Measurements from ENCODE around the gene GFAP. TPM values are rescaled to one million over a fixed set of nuclear protein-coding genes. Genes with fewer than 3 reads are reported as not detected.

The GFAP gene
- total RNA-seq, 1 experiment from 2014 or later, result 1.2 TPM

GRCh38 chr17:44907729-44908470 lies 7.4 kb downstream of the GFAP start:
- H2AFZ ChIP-seq (ENCODE audit: low read length), result no peak overlapping the region
- no peak overlapping the region for H3K4me2 ChIP-seq (ENCODE audit: insufficient read depth, insufficient read length, low read length)
- H2AK5ac ChIP-seq (ENCODE audit: insufficient read length, low read length), result no peak overlapping the region
- peaks cover 6% of the 10 kb centered on the region for H3K23me2 ChIP-seq (ENCODE audit: insufficient read length, low read depth, low read length, poor library complexity, severe bottlenecking)
- no peak overlapping the region for H2BK15ac ChIP-seq (ENCODE audit: low read depth, low read length)
- Mint-ChIP-seq H3K4me1 (peaks cover 14 to 22% of the 10 kb centered on the region in 2 experiments), H3K4me3 (no peak overlapping the region), H3K27me3 (ENCODE audit: low read depth) (peaks cover 34% of the 10 kb centered on the region), H3K36me3 (ENCODE audit: insufficient read depth in 1 of 3, low read depth in 3 of 3) (no peaks in the 10 kb centered on the region), H3K9me3 (no peaks in the 10 kb centered on the region), H3K27ac (no peak overlapping the region)
- no peak overlapping the region for H3K27ac ChIP-seq (ENCODE audit: insufficient read length, low read depth, low read length)
- H2BK12ac ChIP-seq (ENCODE audit: insufficient read length, low read depth, low read length), result no peak overlapping the region
- H4K8ac ChIP-seq (replicated peaks; ENCODE audit: insufficient read length, low read depth, low read length), result no peak overlapping the region
- no peak overlapping the region for H3K23ac ChIP-seq (ENCODE audit: insufficient read length, low read depth, low read length)
- TF ChIP-seq, protein P1, sequence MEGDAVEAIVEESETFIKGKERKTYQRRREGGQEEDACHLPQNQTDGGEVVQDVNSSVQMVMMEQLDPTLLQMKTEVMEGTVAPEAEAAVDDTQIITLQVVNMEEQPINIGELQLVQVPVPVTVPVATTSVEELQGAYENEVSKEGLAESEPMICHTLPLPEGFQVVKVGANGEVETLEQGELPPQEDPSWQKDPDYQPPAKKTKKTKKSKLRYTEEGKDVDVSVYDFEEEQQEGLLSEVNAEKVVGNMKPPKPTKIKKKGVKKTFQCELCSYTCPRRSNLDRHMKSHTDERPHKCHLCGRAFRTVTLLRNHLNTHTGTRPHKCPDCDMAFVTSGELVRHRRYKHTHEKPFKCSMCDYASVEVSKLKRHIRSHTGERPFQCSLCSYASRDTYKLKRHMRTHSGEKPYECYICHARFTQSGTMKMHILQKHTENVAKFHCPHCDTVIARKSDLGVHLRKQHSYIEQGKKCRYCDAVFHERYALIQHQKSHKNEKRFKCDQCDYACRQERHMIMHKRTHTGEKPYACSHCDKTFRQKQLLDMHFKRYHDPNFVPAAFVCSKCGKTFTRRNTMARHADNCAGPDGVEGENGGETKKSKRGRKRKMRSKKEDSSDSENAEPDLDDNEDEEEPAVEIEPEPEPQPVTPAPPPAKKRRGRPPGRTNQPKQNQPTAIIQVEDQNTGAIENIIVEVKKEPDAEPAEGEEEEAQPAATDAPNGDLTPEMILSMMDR (conservative IDR thresholded peaks at IDR 0.05), result no peak
- no peak overlapping the region for H3K9ac ChIP-seq (ENCODE audit: extremely low read depth, insufficient read length, low read length)
- no peak overlapping the region for H3K14ac ChIP-seq (ENCODE audit: insufficient read depth, low read length)
- H3K27me3 ChIP-seq (ENCODE audit: insufficient read depth, low read length), result peaks cover 2% of the 10 kb centered on the region; the same call in 1 of the 2 replicates
- H3K4me1 ChIP-seq (ENCODE audit: insufficient read depth, low read length), result peaks cover 2% of the 10 kb centered on the region; the same call in 1 of the 2 replicates
- no peak for DNase-seq
- no peak overlapping the region for H3K4ac ChIP-seq (ENCODE audit: low read depth, low read length)
- no peak overlapping the region for H2BK20ac ChIP-seq (ENCODE audit: low read depth, low read length, poor library complexity, severe bottlenecking)
- no peak overlapping the region for H2BK120ac ChIP-seq (ENCODE audit: low read depth, low read length, poor library complexity, severe bottlenecking)
- no peak overlapping the region for H3T11ph ChIP-seq (ENCODE audit: low read length)
- no peaks in the 10 kb centered on the region for H3K79me1 ChIP-seq (ENCODE audit: insufficient read depth, low read depth, low read length, poor library complexity, severe bottlenecking)
- H3K56ac ChIP-seq (ENCODE audit: insufficient read length, low read depth, low read length), result no peak overlapping the region
- no peak overlapping the region for H4K5ac ChIP-seq (ENCODE audit: insufficient read length, low read depth, low read length)
- H3K18ac ChIP-seq (ENCODE audit: insufficient read length, low read depth, low read length), result no peak overlapping the region
- no peaks in the 10 kb centered on the region for H3K9me3 ChIP-seq (ENCODE audit: control insufficient read depth, low read depth, low read length)
- H3K79me2 ChIP-seq (ENCODE audit: insufficient read depth, low read length), result no peaks in the 10 kb centered on the region
- no peak overlapping the region for H2BK5ac ChIP-seq (ENCODE audit: insufficient read length, low read length)
- WGBS (ENCODE audit: extremely low coverage, insufficient read length, low lambda C conversion rate), result no CpG with 5 or more reads among the region's 11 CpGs
- no peaks in the 10 kb centered on the region for H4K20me1 ChIP-seq (ENCODE audit: control insufficient read depth, insufficient read depth, insufficient read length)
- no peak overlapping the region for H4K91ac ChIP-seq (ENCODE audit: insufficient read length, low read depth, low read length)
